IPS-20b (cell line): ENCODE results near the gene ELF3.

Source experiments
- H3K27ac ChIP-seq: one replicate; pipeline ENCODE4 v1.5.1; 2013; ENCODE audit warnings: low read length
- H3K27me3 ChIP-seq: 2 replicates; pipeline ENCODE4 v1.6.1; 2013; ENCODE audit warnings: mild to moderate bottlenecking, low read length, inconsistent platforms; ENCODE audit not compliant: insufficient read depth
- H3K36me3 ChIP-seq: 2 replicates; pipeline ENCODE4 v1.6.1; 2013; ENCODE audit warnings: low read depth, mild to moderate bottlenecking, inconsistent platforms, low read length, moderate library complexity; ENCODE audit not compliant: insufficient read depth
- H3K4me1 ChIP-seq: 2 replicates; pipeline ENCODE4 v1.6.1; 2013; ENCODE audit warnings: mild to moderate bottlenecking, control low read depth, inconsistent platforms, low read length, moderate library complexity; ENCODE audit not compliant: insufficient read depth
- H3K4me3 ChIP-seq: 2 replicates; pipeline ENCODE4 v1.5.1; 2013; ENCODE audit warnings: mild to moderate bottlenecking, low read length, inconsistent platforms
- H3K9ac ChIP-seq: 2 replicates; pipeline ENCODE4 v1.6.1; 2013; ENCODE audit warnings: low read depth, mild to moderate bottlenecking, inconsistent platforms, low read length, moderate library complexity
- H3K9me3 ChIP-seq: 2 replicates; pipeline ENCODE4 v1.6.1; 2013; ENCODE audit warnings: mild to moderate bottlenecking, low read depth, low read length, inconsistent platforms; ENCODE audit not compliant: insufficient read depth

ELF3 gene

DNA sequence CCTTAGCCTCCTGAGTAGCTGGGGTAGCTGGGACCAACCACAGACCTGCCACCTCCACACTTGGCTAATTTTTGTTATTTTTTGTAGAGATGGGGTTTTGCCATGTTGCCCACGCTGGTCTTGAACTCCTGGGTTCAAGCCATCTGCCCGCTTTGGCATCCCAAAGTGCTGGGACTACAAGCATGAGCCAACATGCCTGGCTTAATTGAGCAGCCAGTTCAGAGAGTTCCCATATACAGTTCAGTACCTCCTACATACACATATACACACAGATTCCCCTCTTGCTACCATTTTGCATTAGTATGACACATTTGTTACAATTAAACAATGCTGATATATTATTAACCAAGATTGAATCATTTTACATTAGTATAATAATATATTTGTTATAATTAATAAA, 25.0 kb upstream of the ELF3 start:
- Histone ChIP-seq H3K4me3 (no peak overlapping the region), H3K9ac (no peak overlapping the region), H3K36me3 (peaks cover 19% of the 10 kb centered on the region), H3K27me3 (peaks cover 13% of the 10 kb centered on the region; the same call in 1 of the 2 replicates), H3K27ac (no peak overlapping the region), H3K9me3 (no peaks in the 10 kb centered on the region), H3K4me1 (peaks cover 4% of the 10 kb centered on the region; the same call in 1 of the 2 replicates)

DNA sequence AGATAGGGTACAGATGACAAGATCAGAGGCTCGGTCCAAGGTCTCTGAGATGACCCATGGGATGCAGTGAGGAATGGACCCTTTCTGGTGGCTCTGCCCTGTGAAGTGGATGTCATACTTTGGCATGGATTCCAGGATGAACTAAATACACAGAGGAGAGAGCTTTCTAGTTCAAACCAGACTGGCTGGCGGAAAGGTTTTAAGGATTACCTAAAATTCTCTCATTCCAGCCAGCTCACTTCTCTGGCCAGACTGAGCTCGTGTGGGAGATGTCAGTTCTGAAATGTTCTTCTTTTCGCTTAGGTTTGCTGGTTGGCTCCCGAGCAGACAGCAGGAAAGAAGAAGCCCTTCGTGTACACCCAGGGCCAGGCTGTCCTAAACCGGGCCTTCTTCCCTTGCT, 21.8 kb upstream of the ELF3 start:
- no peaks in the 10 kb centered on the region for H3K9me3 ChIP-seq
- H3K4me3 ChIP-seq, result no peak overlapping the region
- no peak overlapping the region for H3K27ac ChIP-seq
- H3K27me3 ChIP-seq, result no peaks in the 10 kb centered on the region
- H3K4me1 ChIP-seq, result peaks cover 2% of the 10 kb centered on the region; the same call in 1 of the 2 replicates
- no peak overlapping the region for H3K9ac ChIP-seq
- peaks cover 45% of the 10 kb centered on the region for H3K36me3 ChIP-seq

DNA sequence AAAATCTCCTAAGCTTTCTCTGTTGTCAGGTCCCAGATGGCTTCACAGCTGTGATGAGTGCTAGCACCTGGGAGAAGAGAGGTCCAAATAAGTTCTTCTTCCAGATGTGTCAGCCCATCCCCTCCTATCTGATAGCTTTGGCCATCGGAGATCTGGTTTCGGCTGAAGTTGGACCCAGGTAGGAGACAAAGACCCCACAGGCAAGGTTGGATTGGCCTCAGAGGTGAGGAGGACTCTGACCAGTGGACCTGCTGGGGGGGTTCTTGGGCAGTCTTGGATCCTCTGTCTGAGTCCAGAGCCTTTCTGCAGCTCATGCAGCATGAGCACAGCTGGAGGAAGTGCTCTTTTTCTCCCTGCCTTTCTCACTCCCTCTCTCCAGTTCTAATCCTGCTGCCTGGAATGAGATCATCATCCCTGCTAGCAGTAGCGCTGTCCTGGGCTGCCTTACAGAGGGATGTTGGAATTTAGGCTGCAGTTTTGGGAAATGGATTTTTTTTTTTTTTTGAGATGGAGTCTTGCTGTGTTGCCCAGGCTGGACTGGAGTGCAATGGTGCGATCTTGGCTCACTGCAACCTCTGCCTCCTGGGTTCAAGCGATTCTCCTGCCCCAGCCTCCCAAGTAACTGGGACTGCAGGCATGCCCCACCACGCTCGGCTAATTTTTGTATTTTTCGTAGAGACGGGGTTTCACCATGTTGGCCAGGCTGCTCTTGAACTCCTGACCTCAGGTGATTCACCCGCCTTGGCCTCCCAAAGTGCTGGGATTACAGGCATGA, 20.8 kb upstream of the ELF3 start:
- H3K36me3 ChIP-seq, result peaks cover 51% of the 10 kb centered on the region
- no peaks in the 10 kb centered on the region for H3K4me1 ChIP-seq
- H3K4me3 ChIP-seq, result no peak overlapping the region
- no peaks in the 10 kb centered on the region for H3K27me3 ChIP-seq
- no peaks in the 10 kb centered on the region for H3K9me3 ChIP-seq
- no peak overlapping the region for H3K9ac ChIP-seq
- H3K27ac ChIP-seq, result no peak overlapping the region

DNA sequence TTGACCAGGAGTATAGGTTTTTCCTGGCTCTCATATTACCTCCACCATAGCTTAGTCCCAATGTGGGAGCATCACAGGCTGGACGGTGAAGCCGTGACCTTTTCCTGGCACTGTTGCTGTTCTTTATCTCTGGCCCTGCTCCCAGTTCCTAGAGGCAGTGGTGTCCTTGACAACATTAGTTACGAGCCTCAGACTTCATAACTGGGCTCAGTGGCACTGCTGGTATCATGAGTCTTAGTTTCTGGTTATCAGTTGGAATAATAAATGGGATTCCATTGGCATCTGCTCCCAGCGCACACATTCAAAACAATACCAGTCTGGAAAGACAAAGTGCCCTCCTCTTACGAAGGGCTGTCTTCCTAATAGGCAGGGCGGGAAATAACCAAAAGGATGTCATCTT, 20.0 kb upstream of the ELF3 start:
- peaks cover 58% of the 10 kb centered on the region for H3K36me3 ChIP-seq

DNA sequence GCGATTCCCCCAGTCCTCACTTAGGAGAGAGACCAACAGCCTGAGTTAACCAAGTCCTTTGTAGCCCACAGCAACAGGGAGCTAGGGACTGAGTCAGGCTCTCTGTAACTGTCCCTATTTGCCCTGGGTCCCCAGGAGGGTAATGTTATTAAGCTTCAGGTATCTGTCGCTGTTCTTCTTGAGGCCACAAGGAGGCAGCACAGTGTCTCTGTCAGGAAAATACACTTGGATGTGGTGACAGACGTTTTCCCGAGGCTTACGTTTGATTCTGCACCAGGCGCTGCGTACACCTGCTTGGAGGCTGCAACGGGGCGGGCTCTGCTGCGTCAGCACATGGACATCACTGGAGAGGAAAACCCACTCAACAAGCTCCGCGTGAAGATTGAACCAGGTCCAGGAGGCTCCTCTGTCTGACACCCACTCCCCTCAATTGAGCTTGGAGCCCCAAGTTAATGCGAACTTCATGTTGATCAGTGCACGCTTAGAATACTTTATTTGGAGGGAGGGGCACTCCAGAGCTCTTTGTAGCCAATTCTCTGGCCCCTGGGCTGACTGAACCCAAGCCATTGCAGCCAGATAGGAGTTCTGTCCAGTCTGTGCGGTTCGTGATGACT, 10.7 kb upstream of the ELF3 start:
- H3K4me3 ChIP-seq, result no peak overlapping the region
- peaks cover 83% of the 10 kb centered on the region for H3K36me3 ChIP-seq
- no peaks in the 10 kb centered on the region for H3K27me3 ChIP-seq
- H3K4me1 ChIP-seq, result no peaks in the 10 kb centered on the region
- no peak overlapping the region for H3K9ac ChIP-seq
- no peak overlapping the region for H3K27ac ChIP-seq
- H3K9me3 ChIP-seq, result no peaks in the 10 kb centered on the region

More for the DNA sequence above, 20.0 kb upstream of the ELF3 start:
- Histone ChIP-seq H3K4me3 (no peak overlapping the region), H3K9me3 (no peaks in the 10 kb centered on the region), H3K4me1 (no peaks in the 10 kb centered on the region), H3K27me3 (no peaks in the 10 kb centered on the region), H3K9ac (no peak overlapping the region), H3K27ac (no peak overlapping the region)

DNA sequence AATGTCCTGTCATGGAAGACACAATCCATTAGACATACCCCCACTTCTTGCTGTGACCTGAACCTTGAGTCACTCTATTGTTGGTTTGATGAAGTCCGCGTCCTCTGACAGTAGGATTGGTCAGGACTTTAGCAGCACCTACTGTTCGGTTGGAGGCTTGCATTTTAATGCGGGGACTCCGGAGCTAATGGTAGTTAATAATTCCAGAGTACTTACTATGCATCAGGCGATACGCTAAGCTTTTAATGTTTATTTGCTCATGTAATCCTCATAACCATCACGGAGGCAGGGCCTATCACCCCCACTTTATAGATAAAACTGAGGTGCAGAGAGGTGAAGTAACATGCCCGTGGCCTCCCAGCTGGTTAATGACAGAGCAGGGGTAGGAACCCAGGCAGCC, 7.9 kb upstream of the ELF3 start:
- Histone ChIP-seq H3K36me3 (peaks cover 74% of the 10 kb centered on the region), H3K4me3 (no peak overlapping the region), H3K27ac (no peak overlapping the region), H3K9ac (no peak overlapping the region), H3K9me3 (no peaks in the 10 kb centered on the region), H3K4me1 (peaks cover 12% of the 10 kb centered on the region), H3K27me3 (no peaks in the 10 kb centered on the region)

DNA sequence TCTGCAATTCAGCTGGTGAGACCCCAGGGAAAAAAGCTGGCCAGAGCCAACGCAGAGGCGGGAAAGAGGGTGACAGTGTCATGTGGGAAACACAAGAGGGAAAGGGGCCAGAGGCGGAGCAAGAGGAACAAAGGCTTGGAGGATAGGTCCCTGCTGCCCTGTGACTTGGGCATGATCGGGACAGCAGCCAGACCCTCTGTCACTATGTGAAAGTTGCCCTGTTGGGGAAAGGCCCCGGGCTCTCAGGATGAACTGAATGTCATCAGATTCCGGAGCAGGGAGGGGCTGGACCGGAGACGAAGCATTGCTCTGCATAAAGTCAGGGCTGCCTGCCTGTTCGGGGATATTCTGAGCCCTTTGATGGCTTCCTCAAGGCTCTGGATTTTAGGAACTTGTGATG, 5.7 kb upstream of the ELF3 start:
- Histone ChIP-seq H3K27ac (no peak overlapping the region), H3K36me3 (peaks cover 63% of the 10 kb centered on the region), H3K4me3 (no peak overlapping the region), H3K9ac (no peak overlapping the region), H3K27me3 (no peaks in the 10 kb centered on the region), H3K4me1 (peaks cover 25% of the 10 kb centered on the region), H3K9me3 (no peaks in the 10 kb centered on the region)

DNA sequence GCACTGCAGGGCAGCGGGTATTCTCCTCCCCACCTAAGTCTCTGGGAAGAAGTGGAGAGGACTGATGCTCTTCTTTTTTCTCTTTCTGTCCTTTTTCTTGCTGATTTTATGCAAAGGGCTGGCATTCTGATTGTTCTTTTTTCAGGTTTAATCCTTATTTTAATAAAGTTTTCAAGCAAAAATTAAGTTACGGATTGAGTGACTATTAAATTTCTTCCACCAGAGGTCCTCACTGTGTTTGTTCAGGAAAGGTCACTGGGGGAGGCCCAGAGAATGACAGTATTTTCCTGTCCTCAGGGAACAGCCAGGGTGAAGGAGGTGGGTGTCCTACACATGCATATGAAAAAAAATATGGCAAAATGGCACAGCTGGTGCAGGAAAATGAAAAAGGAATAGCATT, 4.4 kb upstream of the ELF3 start:
- no peak overlapping the region for H3K4me3 ChIP-seq
- H3K27me3 ChIP-seq, result no peaks in the 10 kb centered on the region
- H3K4me1 ChIP-seq, result peaks cover 33% of the 10 kb centered on the region
- no peak overlapping the region for H3K9ac ChIP-seq
- H3K36me3 ChIP-seq, result peaks cover 50% of the 10 kb centered on the region
- H3K27ac ChIP-seq, result no peak overlapping the region
- no peaks in the 10 kb centered on the region for H3K9me3 ChIP-seq

DNA sequence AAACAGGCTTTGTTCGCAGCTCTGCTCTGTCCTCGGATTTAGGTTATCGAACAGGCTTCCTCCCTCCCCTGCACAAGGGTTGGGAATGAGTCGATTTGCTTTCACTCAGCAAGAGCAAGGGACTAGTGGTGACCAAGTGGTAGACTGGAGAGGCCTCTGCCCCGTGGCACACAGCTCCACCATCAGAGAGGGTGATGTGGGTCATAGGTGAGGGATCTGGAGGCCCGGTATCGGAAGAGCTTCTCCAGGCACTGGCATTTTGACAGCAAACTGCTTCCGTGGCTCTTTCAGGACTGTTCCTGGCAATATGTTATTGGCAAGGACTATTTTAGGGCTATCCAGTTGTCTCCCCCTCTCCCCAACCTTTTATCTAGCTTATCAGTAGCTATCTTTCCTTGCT, 3.1 kb upstream of the ELF3 start:
- H3K9ac ChIP-seq, result peak overlapping the region; percentile 68
- peaks cover 37% of the 10 kb centered on the region for H3K4me1 ChIP-seq
- peak overlapping the region; percentile 60 for H3K4me3 ChIP-seq
- no peaks in the 10 kb centered on the region; the same call in 1 of the 2 replicates for H3K27me3 ChIP-seq
- no peaks in the 10 kb centered on the region for H3K9me3 ChIP-seq
- H3K36me3 ChIP-seq, result peaks cover 39% of the 10 kb centered on the region
- peak overlapping the region; percentile 51 for H3K27ac ChIP-seq

DNA sequence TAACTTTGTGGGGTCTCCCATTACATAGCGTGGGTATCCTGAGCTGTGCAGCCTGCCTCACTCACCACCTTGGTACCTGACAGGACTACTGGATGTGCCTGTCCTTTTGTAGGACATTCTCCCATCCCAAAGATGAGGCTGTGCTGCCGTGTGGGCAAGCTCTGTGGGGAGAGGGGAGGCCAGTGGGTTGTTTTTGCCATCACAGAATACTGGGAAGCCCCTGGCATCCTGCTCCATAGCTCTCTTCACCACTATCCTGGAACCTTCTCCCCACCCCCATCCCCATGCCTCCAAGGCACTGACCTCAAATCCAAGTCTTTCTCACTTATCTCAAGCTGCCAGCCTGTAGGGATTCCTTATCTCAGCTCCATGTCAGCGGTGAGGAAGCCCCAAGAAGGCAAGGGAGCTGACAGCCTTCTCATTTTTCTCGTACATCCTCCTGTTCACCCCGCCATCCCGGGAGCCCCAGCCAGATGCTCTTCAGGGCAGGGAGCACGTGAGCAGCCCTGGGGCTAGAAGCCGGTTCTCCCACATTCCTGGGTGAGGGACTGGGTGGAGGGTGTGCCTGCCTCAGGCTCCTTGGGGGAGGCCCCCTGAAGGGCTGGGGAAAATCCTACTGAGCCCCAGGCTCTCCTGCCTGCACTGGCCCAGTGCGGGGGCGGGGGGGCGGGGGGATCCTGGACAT, 2.4 kb upstream of the ELF3 start:
- H3K9me3 ChIP-seq, result no peaks in the 10 kb centered on the region
- peaks cover 37% of the 10 kb centered on the region for H3K4me1 ChIP-seq
- peak overlapping the region; percentile 68 for H3K9ac ChIP-seq
- peak overlapping the region; percentile 60 for H3K4me3 ChIP-seq
- no peaks in the 10 kb centered on the region; the same call in 1 of the 2 replicates for H3K27me3 ChIP-seq
- peak overlapping the region; percentile 51 for H3K27ac ChIP-seq
- H3K36me3 ChIP-seq, result peaks cover 37% of the 10 kb centered on the region

DNA sequence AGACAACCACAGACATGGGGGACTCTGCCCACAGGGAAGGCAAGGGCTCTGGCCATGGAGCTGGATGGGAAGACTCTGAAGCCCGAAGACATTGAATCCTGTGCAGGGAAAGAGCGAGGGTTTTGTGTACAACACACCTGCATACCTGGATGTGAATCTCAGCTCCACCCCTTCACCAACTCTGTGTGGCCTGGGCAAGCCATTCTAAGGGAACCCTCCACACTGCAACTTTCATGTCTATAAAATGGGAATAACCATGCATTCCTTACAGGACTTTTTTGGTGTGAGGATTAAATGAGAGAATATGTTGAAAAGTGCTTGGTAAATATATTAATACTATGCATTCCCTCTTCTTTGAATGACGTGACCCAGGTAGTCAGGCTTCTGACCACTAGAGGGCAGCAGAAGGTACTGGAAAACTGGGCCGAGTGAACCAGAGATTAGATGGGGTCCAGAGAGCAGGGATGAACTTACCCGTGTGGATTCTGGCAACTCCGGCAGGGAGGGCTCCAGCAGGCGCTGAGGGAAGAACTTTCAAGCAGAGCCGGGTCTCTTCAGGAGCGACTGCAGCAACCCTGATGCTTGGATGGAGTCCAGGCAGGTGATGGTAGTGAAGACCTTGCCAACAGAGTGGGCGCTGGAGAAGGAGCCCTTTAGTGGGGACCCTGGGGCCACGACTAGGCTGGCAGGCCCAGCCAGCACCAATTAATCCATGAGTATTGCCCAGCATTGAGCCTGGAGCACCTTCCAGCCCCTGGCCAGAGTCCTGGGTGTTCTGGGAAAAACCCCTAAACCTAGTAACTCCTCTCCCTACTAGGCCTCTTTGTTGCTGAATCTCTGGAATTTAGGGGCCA, 834 bp upstream of the ELF3 start:
- Histone ChIP-seq H3K36me3 (peaks cover 32% of the 10 kb centered on the region), H3K9me3 (no peaks in the 10 kb centered on the region), H3K27ac (no peak overlapping the region), H3K4me3 (peak overlapping the region; percentile 49), H3K9ac (peak overlapping the region; percentile 63; the same call in 1 of the 2 replicates), H3K27me3 (no peaks in the 10 kb centered on the region; the same call in 1 of the 2 replicates), H3K4me1 (peaks cover 37% of the 10 kb centered on the region)
